ENCODE results near the gene KIF3C. TPM values are rescaled to one million over a fixed set of nuclear protein-coding genes. Genes with fewer than 3 reads are reported as not detected.
"Not testable (repeated sequence)": the region's sequence is repeated elsewhere in the genome, so short reads cannot be mapped to it uniquely, and the experiment has no call there.

The KIF3C gene
- total and polyA plus RNA-seq, 4 donors: 5.5 to 20.7 (median 10.0) TPM

- intact Hi-C loops (cut with DNase I); ATAC-seq (ENCODE audit: low FRiP score); H3K36me3 ChIP-seq (ENCODE audit: control insufficient read depth in 1 of 2, insufficient read depth in 2 of 2, low read length in 1 of 2); H3K9me3 ChIP-seq (ENCODE audit: control insufficient read depth, low read length); H3K4me3 ChIP-seq (ENCODE audit: low read length in 2 of 2); DNase-seq; H3K27ac ChIP-seq (ENCODE audit: low read depth in 1 of 2, low read length in 2 of 2); H3K4me1 ChIP-seq (ENCODE audit: control insufficient read depth in 1 of 2, insufficient read depth in 2 of 2, low read length in 2 of 2); H3K27me3 ChIP-seq (ENCODE audit: control insufficient read depth in 1 of 2, insufficient read depth in 2 of 2, low read length in 1 of 2): not testable (repeated sequence)
- WGBS, 2 donors: 79 to 82% methylated on average over 5 of the region's 5 CpGs
These were observed 72.7 kb downstream of the KIF3C start for GRCh38 chr2:25909574-25909973.

GRCh38 chr2:25905126-25905525 lies 77.2 kb downstream of the KIF3C start:
- no peak overlapping the region for H3K4me3 ChIP-seq (ENCODE audit: low read length in 2 of 2)
- H3K36me3 ChIP-seq (ENCODE audit: control insufficient read depth in 1 of 2, insufficient read depth in 2 of 2, low read length in 1 of 2): no peaks in the 10 kb centered on the region
- H3K9me3 ChIP-seq (ENCODE audit: control insufficient read depth, low read length): no peaks in the 10 kb centered on the region
- no peak overlapping the region for H3K27ac ChIP-seq (ENCODE audit: low read depth in 1 of 2, low read length in 2 of 2)
- ATAC-seq (ENCODE audit: low FRiP score) (no peak), DNase-seq (no peak)
- intact Hi-C loops (cut with DNase I): no loop called here
- no peaks in the 10 kb centered on the region for H3K4me1 ChIP-seq (ENCODE audit: control insufficient read depth in 1 of 2, insufficient read depth in 2 of 2, low read length in 2 of 2)
- no peaks in the 10 kb centered on the region for H3K27me3 ChIP-seq (ENCODE audit: control insufficient read depth in 1 of 2, insufficient read depth in 2 of 2, low read length in 1 of 2)
- 73 to 76% methylated on average over 2 of the region's 2 CpGs for WGBS, 2 donors

- no peak overlapping the region for H3K27ac ChIP-seq (ENCODE audit: low read depth in 1 of 2, low read length in 2 of 2)
- no peak overlapping the region for H3K4me3 ChIP-seq (ENCODE audit: low read length in 2 of 2)
- H3K4me1 ChIP-seq (ENCODE audit: control insufficient read depth in 1 of 2, insufficient read depth in 2 of 2, low read length in 2 of 2): no peaks in the 10 kb centered on the region
- 66 to 67% methylated on average over 5 of the region's 5 CpGs for WGBS, 2 donors
- no peak for ATAC-seq (ENCODE audit: low FRiP score)
- DNase-seq: no peak
- intact Hi-C loops (cut with DNase I): no loop called here
- H3K9me3 ChIP-seq (ENCODE audit: control insufficient read depth, low read length): no peaks in the 10 kb centered on the region
- H3K27me3 ChIP-seq (ENCODE audit: control insufficient read depth in 1 of 2, insufficient read depth in 2 of 2, low read length in 1 of 2): no peaks in the 10 kb centered on the region
- no peaks in the 10 kb centered on the region for H3K36me3 ChIP-seq (ENCODE audit: control insufficient read depth in 1 of 2, insufficient read depth in 2 of 2, low read length in 1 of 2)
These were observed 79.0 kb downstream of the KIF3C start for GRCh38 chr2:25903216-25903776.

- DNase-seq (no peak), ATAC-seq (ENCODE audit: low FRiP score) (no peak)
- Histone ChIP-seq H3K4me3 (ENCODE audit: low read length in 2 of 2) (no peak overlapping the region), H3K9me3 (ENCODE audit: control insufficient read depth, low read length) (no peaks in the 10 kb centered on the region), H3K27me3 (ENCODE audit: control insufficient read depth in 1 of 2, insufficient read depth in 2 of 2, low read length in 1 of 2) (no peaks in the 10 kb centered on the region), H3K4me1 (ENCODE audit: control insufficient read depth in 1 of 2, insufficient read depth in 2 of 2, low read length in 2 of 2) (no peaks in the 10 kb centered on the region), H3K36me3 (ENCODE audit: control insufficient read depth in 1 of 2, insufficient read depth in 2 of 2, low read length in 1 of 2) (no peaks in the 10 kb centered on the region), H3K27ac (ENCODE audit: low read depth in 1 of 2, low read length in 2 of 2) (no peak overlapping the region)
- 61 to 66% methylated on average over 11 of the region's 11 CpGs for WGBS, 2 donors
- intact Hi-C loops (cut with DNase I): no loop called here
These were observed 82.8 kb downstream of the KIF3C start for GRCh38 chr2:25899404-25899970.

GRCh38 chr2:25897506-25897905 lies 84.8 kb downstream of the KIF3C start:
- Histone ChIP-seq H3K9me3 (ENCODE audit: control insufficient read depth, low read length) (no peaks in the 10 kb centered on the region), H3K27me3 (ENCODE audit: control insufficient read depth in 1 of 2, insufficient read depth in 2 of 2, low read length in 1 of 2) (no peaks in the 10 kb centered on the region), H3K27ac (ENCODE audit: low read depth in 1 of 2, low read length in 2 of 2) (no peak overlapping the region), H3K36me3 (ENCODE audit: control insufficient read depth in 1 of 2, insufficient read depth in 2 of 2, low read length in 1 of 2) (no peaks in the 10 kb centered on the region), H3K4me3 (ENCODE audit: low read length in 2 of 2) (no peak overlapping the region), H3K4me1 (ENCODE audit: control insufficient read depth in 1 of 2, insufficient read depth in 2 of 2, low read length in 2 of 2) (no peaks in the 10 kb centered on the region)
- ATAC-seq (ENCODE audit: low FRiP score): no peak
- intact Hi-C loops (cut with DNase I): no loop called here
- DNase-seq: no peak
- 71 to 75% methylated on average over 4 of the region's 4 CpGs for WGBS, 2 donors

GRCh38 chr2:25896308-25896707 lies 86.0 kb downstream of the KIF3C start:
- H3K4me3 ChIP-seq (ENCODE audit: low read length in 2 of 2); intact Hi-C loops (cut with DNase I); H3K36me3 ChIP-seq (ENCODE audit: control insufficient read depth in 1 of 2, insufficient read depth in 2 of 2, low read length in 1 of 2); ATAC-seq (ENCODE audit: low FRiP score); H3K9me3 ChIP-seq (ENCODE audit: control insufficient read depth, low read length); H3K4me1 ChIP-seq (ENCODE audit: control insufficient read depth in 1 of 2, insufficient read depth in 2 of 2, low read length in 2 of 2); DNase-seq; H3K27ac ChIP-seq (ENCODE audit: low read depth in 1 of 2, low read length in 2 of 2); H3K27me3 ChIP-seq (ENCODE audit: control insufficient read depth in 1 of 2, insufficient read depth in 2 of 2, low read length in 1 of 2): not testable (repeated sequence)
- 73 to 88% methylated on average over 9 of the region's 9 CpGs for WGBS, 2 donors

GRCh38 chr2:25895610-25896009 lies 86.7 kb downstream of the KIF3C start:
- DNase-seq: no peak
- intact Hi-C loops (cut with DNase I): no loop called here
- Histone ChIP-seq H3K4me1 (ENCODE audit: control insufficient read depth in 1 of 2, insufficient read depth in 2 of 2, low read length in 2 of 2) (no peaks in the 10 kb centered on the region), H3K4me3 (ENCODE audit: low read length in 2 of 2) (no peak overlapping the region), H3K36me3 (ENCODE audit: control insufficient read depth in 1 of 2, insufficient read depth in 2 of 2, low read length in 1 of 2) (no peaks in the 10 kb centered on the region), H3K9me3 (ENCODE audit: control insufficient read depth, low read length) (no peaks in the 10 kb centered on the region), H3K27me3 (ENCODE audit: control insufficient read depth in 1 of 2, insufficient read depth in 2 of 2, low read length in 1 of 2) (no peaks in the 10 kb centered on the region), H3K27ac (ENCODE audit: low read depth in 1 of 2, low read length in 2 of 2) (no peak overlapping the region)
- ATAC-seq (ENCODE audit: low FRiP score): no peak

- H3K36me3 ChIP-seq (ENCODE audit: control insufficient read depth in 1 of 2, insufficient read depth in 2 of 2, low read length in 1 of 2): no peaks in the 10 kb centered on the region
- intact Hi-C loops (cut with DNase I): no loop called here
- no peak for DNase-seq
- H3K27ac ChIP-seq (ENCODE audit: low read depth in 1 of 2, low read length in 2 of 2): no peak overlapping the region
- ATAC-seq (ENCODE audit: low FRiP score): no peak
- no peaks in the 10 kb centered on the region for H3K9me3 ChIP-seq (ENCODE audit: control insufficient read depth, low read length)
- no peaks in the 10 kb centered on the region for H3K27me3 ChIP-seq (ENCODE audit: control insufficient read depth in 1 of 2, insufficient read depth in 2 of 2, low read length in 1 of 2)
- no peaks in the 10 kb centered on the region for H3K4me1 ChIP-seq (ENCODE audit: control insufficient read depth in 1 of 2, insufficient read depth in 2 of 2, low read length in 2 of 2)
- no peak overlapping the region for H3K4me3 ChIP-seq (ENCODE audit: low read length in 2 of 2)
- WGBS, 2 donors: 80 to 83% methylated on average over 7 of the region's 7 CpGs
These were observed 87.3 kb downstream of the KIF3C start for GRCh38 chr2:25895018-25895417.

- 74% methylated on average over 8 of the region's 8 CpGs for WGBS, 2 donors
- H3K4me3 ChIP-seq (ENCODE audit: low read length in 2 of 2): no peak overlapping the region
- no peak for ATAC-seq (ENCODE audit: low FRiP score)
- DNase-seq: no peak
- H3K27ac ChIP-seq (ENCODE audit: low read depth in 1 of 2, low read length in 2 of 2): no peak overlapping the region
- no peaks in the 10 kb centered on the region for H3K4me1 ChIP-seq (ENCODE audit: control insufficient read depth in 1 of 2, insufficient read depth in 2 of 2, low read length in 2 of 2)
- no peaks in the 10 kb centered on the region for H3K36me3 ChIP-seq (ENCODE audit: control insufficient read depth in 1 of 2, insufficient read depth in 2 of 2, low read length in 1 of 2)
- H3K27me3 ChIP-seq (ENCODE audit: control insufficient read depth in 1 of 2, insufficient read depth in 2 of 2, low read length in 1 of 2): no peaks in the 10 kb centered on the region
- intact Hi-C loops (cut with DNase I): no loop called here
- no peaks in the 10 kb centered on the region for H3K9me3 ChIP-seq (ENCODE audit: control insufficient read depth, low read length)
These were observed 88.0 kb downstream of the KIF3C start for GRCh38 chr2:25894135-25894830.

Measured in aorta (tissue), 5 donors.